Activated T-helper 1 cell treated with Interleukin-2 at 50 U/mL for 16 hours (primary cell): ENCODE results near the gene AUTS2.
"Not testable (repeated sequence)": the region's sequence is repeated elsewhere in the genome, so short reads cannot be mapped to it uniquely, and the experiment has no call there.

Experiments
- DNase-seq: peaks from one replicate; pipeline ENCODE4 v3.0.0-alpha.2; 2020; ENCODE audit warnings: low read depth

The AUTS2 gene

DNA sequence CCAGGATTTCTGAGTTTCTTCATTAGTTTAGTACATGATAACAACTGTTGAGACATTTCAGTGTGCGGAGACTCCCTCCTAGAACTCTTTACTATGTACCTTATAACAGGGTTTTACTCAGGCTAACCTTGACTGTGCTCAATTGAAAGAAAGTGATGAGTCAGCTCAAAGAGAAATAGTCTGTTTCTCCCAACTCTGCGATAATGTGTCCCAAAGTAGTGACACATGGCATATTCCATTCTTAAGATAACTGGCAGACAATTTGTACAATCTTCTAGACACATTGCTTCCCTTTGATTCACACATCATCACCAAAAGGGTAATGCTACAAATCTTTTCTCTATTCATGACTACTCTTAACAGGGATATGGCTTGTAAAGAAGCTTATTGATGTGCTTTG, 645.2 kb downstream of the AUTS2 start:
- DNase-seq = no peak

GRCh38 chr7:70257921-70258320, 659.6 kb downstream of the AUTS2 start:
- no peak for DNase-seq

GRCh38 chr7:70259502-70259901, 661.2 kb downstream of the AUTS2 start:
- DNase-seq = no peak

DNA sequence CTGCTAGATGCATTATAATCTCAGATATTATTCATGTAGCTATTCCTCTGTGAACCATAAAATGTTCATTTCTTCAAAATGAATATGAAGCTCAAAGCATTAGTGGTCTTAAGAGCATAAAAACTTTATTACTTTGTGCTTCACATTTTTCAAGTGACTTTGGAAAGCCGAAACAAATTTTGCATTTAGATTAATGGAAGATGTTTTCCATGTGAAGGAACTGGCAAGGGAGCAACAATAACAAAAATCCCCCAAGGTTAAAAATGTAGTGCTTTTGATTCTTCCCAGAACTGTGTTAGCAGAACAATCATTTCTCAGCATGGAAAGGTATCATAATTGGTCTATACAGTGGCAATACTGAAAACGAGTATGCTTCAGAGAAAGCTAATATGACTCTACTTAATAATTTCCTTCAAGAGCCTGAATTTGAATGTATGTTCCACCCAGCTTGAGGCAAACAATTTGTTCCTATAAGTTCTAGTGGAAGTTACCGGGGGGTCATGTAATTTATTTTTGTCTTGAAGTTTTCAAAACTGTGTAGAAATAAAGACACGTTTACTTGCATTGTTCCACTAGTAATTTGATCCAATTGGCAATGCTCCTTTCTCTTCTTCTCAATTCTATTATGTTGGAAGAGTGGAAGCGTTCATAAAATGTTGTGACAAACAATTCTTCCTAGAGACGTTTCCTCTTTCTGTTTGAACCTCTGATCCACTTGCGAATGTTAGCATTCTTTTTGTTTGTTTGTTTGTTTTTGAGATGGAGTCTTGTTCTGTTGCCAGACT, 665.4 kb downstream of the AUTS2 start:
- DNase-seq = no peak

DNA sequence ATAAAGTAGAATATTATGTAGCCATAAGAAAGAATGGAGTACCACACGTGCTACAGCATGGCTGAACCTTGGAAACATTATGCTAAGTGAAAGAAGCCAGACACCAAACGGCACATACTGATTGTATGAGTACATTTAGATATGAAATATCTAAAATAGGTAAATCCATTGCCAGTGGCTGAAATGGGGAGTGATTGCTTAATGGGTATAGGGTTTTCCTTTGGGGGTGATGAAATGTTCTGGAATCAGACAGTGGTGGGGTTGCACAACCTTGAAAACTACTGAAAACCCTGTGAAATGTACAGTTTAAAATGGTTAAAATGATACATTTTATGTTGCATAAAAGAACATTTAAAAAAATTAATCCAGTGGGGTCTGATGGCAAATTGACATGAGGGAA, 667.9 kb downstream of the AUTS2 start:
- DNase-seq = no peak

GRCh38 chr7:70267381-70268120, 669.3 kb downstream of the AUTS2 start:
- no peak for DNase-seq

- no peak for DNase-seq
These were observed 669.9 kb downstream of the AUTS2 start for GRCh38 chr7:70268179-70268578.

DNA sequence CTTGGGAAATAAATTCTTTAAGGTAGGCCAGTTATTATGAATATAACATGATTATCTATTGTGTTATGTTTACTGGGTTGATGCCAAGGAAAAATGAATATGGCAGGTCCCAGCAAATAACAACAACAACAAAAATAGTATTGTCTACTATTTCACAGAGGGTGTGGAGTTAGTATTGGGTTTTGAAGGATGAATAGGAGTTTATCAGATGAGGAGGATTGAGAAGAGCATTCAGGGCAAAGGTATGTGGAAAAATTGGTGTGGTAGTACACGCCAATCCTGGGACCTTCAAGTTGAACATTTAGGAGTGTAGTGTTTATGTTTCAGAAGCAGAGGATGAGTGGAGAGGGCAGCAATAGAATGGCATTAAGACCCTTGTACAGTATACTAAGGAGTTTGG, 671.9 kb downstream of the AUTS2 start:
- no peak for DNase-seq

GRCh38 chr7:70271617-70272081, 673.4 kb downstream of the AUTS2 start:
- DNase-seq = no peak

- DNase-seq = not testable (repeated sequence)
These were observed 677.3 kb downstream of the AUTS2 start for GRCh38 chr7:70275570-70275969.

DNA sequence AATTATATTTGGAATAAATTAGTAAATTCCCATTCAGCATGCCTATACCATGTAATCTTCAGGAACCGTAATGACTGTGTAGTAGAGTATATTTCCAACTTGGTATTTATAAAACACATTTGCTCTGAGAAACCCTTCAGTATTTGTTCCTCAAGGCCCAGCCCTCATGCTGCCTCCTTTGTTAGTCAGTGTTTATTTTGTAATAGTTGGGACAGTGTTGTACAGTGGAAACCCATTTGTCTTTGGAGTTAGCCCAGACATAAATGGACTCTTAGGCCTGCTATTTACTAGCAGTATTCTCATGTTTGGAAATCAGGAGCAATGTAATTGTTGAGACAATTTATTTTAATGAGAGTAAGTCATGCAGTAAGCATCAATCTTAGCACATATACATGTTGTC, 686.9 kb downstream of the AUTS2 start:
- no peak for DNase-seq

GRCh38 chr7:70285854-70286253, 687.6 kb downstream of the AUTS2 start:
- no peak for DNase-seq

GRCh38 chr7:70288781-70289456, 690.6 kb downstream of the AUTS2 start:
- DNase-seq = no peak

GRCh38 chr7:70292716-70293115, 694.4 kb downstream of the AUTS2 start:
- DNase-seq = no peak

- no peak for DNase-seq
These were observed 696.1 kb downstream of the AUTS2 start for GRCh38 chr7:70294211-70294911.

GRCh38 chr7:70298780-70299471, 700.7 kb downstream of the AUTS2 start:
- no peak for DNase-seq

GRCh38 chr7:70299472-70299807, 701.2 kb downstream of the AUTS2 start:
- no peak for DNase-seq

DNA sequence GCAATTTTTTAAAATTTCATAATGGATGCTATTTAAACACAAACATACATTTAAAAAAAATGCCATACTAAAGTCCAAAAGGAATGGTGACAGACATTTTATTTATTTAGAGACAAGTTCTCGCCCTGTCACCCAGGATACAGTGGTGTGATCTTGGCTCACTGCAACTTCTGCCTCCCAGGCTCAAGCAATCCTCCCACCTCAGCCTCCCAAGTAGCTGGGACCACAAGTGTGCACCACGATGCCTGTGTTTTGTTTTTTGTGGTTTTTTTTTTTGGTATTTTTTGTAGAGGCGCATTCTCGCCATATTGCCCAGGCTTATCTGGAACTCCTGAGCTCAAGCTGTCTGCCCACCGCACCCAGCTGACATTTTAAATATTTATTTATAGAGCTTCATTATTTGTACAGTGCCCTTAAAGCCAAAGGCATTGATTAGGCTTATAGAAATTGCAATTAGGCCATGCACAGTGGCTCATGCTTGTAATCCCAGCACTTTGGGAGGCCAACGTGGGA, 703.5 kb downstream of the AUTS2 start:
- DNase-seq = no peak

DNA sequence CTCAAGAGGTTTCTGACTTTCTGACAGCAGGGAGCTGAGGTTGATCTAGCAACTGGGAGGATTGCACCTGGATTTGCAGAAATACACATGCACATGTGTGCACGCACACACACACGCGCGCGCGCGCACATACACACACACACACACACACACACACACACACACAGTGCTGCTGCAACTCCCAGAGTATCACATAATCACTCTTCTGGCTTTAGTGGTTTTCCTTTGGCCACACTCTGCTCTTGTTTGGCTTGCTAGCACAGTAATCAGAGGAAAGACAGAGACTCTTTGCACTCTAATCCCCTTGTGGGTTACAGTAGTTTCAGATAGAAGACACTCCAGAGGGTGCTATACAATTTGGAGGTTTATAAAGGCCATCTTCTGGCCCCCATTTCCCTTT, 705.0 kb downstream of the AUTS2 start:
- DNase-seq = no peak

GRCh38 chr7:70303780-70304179, 705.5 kb downstream of the AUTS2 start:
- no peak for DNase-seq

DNA sequence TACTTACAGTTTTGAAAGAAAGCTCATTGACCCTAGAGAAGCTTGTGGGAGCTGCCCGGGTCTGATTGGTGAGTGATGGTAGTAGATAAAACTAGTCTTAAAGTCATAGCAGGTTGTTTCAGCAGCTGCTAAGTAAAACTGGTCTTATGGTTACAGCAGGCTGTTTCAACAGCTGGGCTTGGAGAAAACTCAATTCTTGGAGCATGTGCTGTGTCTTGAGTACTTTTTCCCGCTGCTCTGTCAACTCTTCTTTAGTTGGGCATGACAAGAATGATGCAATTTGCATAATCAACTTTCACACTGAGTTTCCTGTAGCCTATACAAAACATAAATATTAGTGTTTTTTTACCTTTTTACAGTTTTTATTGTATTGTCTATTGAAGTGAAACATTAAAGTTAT, 707.9 kb downstream of the AUTS2 start:
- no peak for DNase-seq
